GM23248 (cell line): ENCODE data around the gene ABI3. TPM values are rescaled to one million over a fixed set of nuclear protein-coding genes. Genes with fewer than 3 reads are reported as not detected.

ENCODE experiments used
- DNase-seq: peaks from one replicate; pipeline ENCODE4 v3.0.0-alpha.2; 2015
- H2AFZ ChIP-seq: fragments of 200-600 bp; sonication (generic); 2 replicates; pipeline ENCODE4 v1.6.1; 2016; ENCODE audit warnings: antibody characterized with exemption
- H3F3A ChIP-seq: fragments of 200-600 bp; sonication (generic); 2 replicates; pipeline ENCODE4 v1.6.1; 2016; ENCODE audit warnings: mild to moderate bottlenecking, antibody characterized with exemption, mixed run types; ENCODE audit not compliant: insufficient read depth
- H3K27ac ChIP-seq: fragments of 200-600 bp; sonication (generic); 2 replicates; pipeline ENCODE4 v1.5.1; 2016; ENCODE audit warnings: mild to moderate bottlenecking
- H3K27me3 ChIP-seq: fragments of 200-600 bp; sonication (generic); replicated peaks from 2 replicates; pipeline ENCODE4 v1.6.1; 2016; ENCODE audit warnings: mild to moderate bottlenecking; ENCODE audit not compliant: insufficient read depth
- H3K36me3 ChIP-seq: fragments of 200-600 bp; sonication (generic); 2 replicates; pipeline ENCODE4 v1.6.1; 2016; ENCODE audit warnings: low read depth, mild to moderate bottlenecking
- H3K4me1 ChIP-seq: fragments of 200-600 bp; sonication (generic); 2 replicates; pipeline ENCODE4 v1.6.1; 2016; ENCODE audit warnings: mild to moderate bottlenecking; ENCODE audit not compliant: insufficient read depth
- H3K4me2 ChIP-seq: fragments of 200-600 bp; sonication (generic); one replicate; pipeline ENCODE4 v1.6.1; 2016; ENCODE audit warnings: mild to moderate bottlenecking; ENCODE audit not compliant: unreplicated experiment
- H3K4me3 ChIP-seq: fragments of 200-600 bp; sonication (generic); 2 replicates; pipeline ENCODE4 v1.5.1; 2016; ENCODE audit warnings: mild to moderate bottlenecking
- H3K79me2 ChIP-seq: fragments of 200-600 bp; sonication (generic); 2 replicates; pipeline ENCODE4 v1.6.1; 2016; ENCODE audit warnings: mild to moderate bottlenecking; ENCODE audit not compliant: insufficient read depth
- H3K9ac ChIP-seq: fragments of 200-600 bp; sonication (generic); 2 replicates; pipeline ENCODE4 v1.6.1; 2016; ENCODE audit warnings: mild to moderate bottlenecking
- H3K9me2 ChIP-seq: fragments of 200-600 bp; sonication (generic); 2 replicates; pipeline ENCODE4 v1.6.1; 2016; ENCODE audit warnings: mixed run types, mild to moderate bottlenecking, moderate library complexity; ENCODE audit not compliant: insufficient read depth
- H3K9me3 ChIP-seq: fragments of 200-600 bp; sonication (generic); one replicate; pipeline ENCODE4 v1.6.1; 2017; ENCODE audit warnings: low read depth
- H4K20me1 ChIP-seq: fragments of 200-600 bp; sonication (generic); 2 replicates; pipeline ENCODE4 v1.6.0; 2016; ENCODE audit not compliant: insufficient read depth
- EZH2 ChIP-seq: fragments of 200-600 bp; sonication (generic); IDR thresholded peaks from 2 replicates; pipeline ENCODE4 v1.6.1; 2018; ENCODE audit warnings: antibody characterized with exemption, mild to moderate bottlenecking; ENCODE audit not compliant: insufficient read depth, poor library complexity, severe bottlenecking
- EZH2phosphoT487 ChIP-seq: fragments of 200-600 bp; sonication (generic); IDR thresholded peaks from 2 replicates; pipeline ENCODE4 v1.6.1; 2018; ENCODE audit warnings: antibody characterized with exemption, moderate library complexity, mild to moderate bottlenecking, low read depth; ENCODE audit not compliant: insufficient read depth
- WGBS, 2 experiments: methylation state at CpG; one replicate each; pipeline ENCODE4 v1.1.6; 2015 to 2017; ENCODE audit warnings: low lambda C conversion rate in 2 of 2, low coverage in 1 of 2; ENCODE audit errors: missing lambda C conversion rate in 2 of 2; 5-methylcytosine and 5-hydroxymethylcytosine counted together
- in situ Hi-C: fragments of 300-500 bp; cut with MboI; formaldehyde crosslinking; loops from 2 replicates; pipeline ENCODE4 v1.15.0; 2020
- polyA plus RNA-seq: library from polyadenylated mRNA; unstranded; fragments of >200 nt; fragmentation: Nextera tagmentation; extraction: Ambion mirVana; gene quantifications from 2 replicates; pipeline ENCODE4 v1.2.1, GENCODE V29; 2016
- total RNA-seq: library from RNA; depleted of rRNA; stranded (reverse); fragments of >200 nt; shearing (Covaris generic); gene quantifications from 2 replicates; pipeline ENCODE4 v1.2.3, GENCODE V29; 2014

ABI3 gene
- total and polyA plus RNA-seq, 2 experiments from 2014 or later, result not detected

- Histone ChIP-seq H2AFZ (no peak overlapping the region), H3K4me2 (no peak overlapping the region), H3K36me3 (no peaks in the 10 kb centered on the region), H3K9me2 (no peaks in the 10 kb centered on the region), H3K27me3 (peaks cover 5% of the 10 kb centered on the region; the same call in 1 of the 2 replicates), H3K9me3 (no peaks in the 10 kb centered on the region), H3K27ac (no peak overlapping the region), H3K4me1 (no peaks in the 10 kb centered on the region), H3K9ac (no peak overlapping the region), H4K20me1 (no peaks in the 10 kb centered on the region), H3K79me2 (no peaks in the 10 kb centered on the region), H3K4me3 (no peak overlapping the region), H3F3A (no peaks in the 10 kb centered on the region)
- TF ChIP-seq EZH2phosphoT487, result no peak
- TF ChIP-seq EZH2, result no peak
- in situ Hi-C loops, result no loop called here
- WGBS, 2 experiments, result 48 to 55% methylated on average over 8 to 9 of the region's 9 CpGs
- DNase-seq, result no peak
Observed at GRCh38 chr17:49241692-49242397, 31.3 kb downstream of the ABI3 start.

- H3K27ac ChIP-seq, result no peak overlapping the region
- WGBS, 2 experiments, result 71% methylated on average over 4 to 5 of the region's 5 CpGs
- H3K79me2 ChIP-seq, result no peaks in the 10 kb centered on the region
- H3F3A ChIP-seq, result no peaks in the 10 kb centered on the region
- no peaks in the 10 kb centered on the region for H3K36me3 ChIP-seq
- no peaks in the 10 kb centered on the region for H3K9me2 ChIP-seq
- H3K9ac ChIP-seq, result no peak overlapping the region
- H2AFZ ChIP-seq, result no peak overlapping the region
- no peaks in the 10 kb centered on the region for H3K9me3 ChIP-seq
- H4K20me1 ChIP-seq, result no peaks in the 10 kb centered on the region
- in situ Hi-C loops, result no loop called here
- H3K4me1 ChIP-seq, result no peaks in the 10 kb centered on the region
- H3K4me2 ChIP-seq, result no peak overlapping the region
- H3K27me3 ChIP-seq, result peaks cover 5% of the 10 kb centered on the region
- no peak overlapping the region for H3K4me3 ChIP-seq
- no peak for DNase-seq
- TF ChIP-seq EZH2phosphoT487 (no peak), EZH2 (no peak)
Observed at GRCh38 chr17:49242813-49243212, 32.3 kb downstream of the ABI3 start.

GRCh38 chr17:49244839-49245238, 34.3 kb downstream of the ABI3 start:
- H3K79me2 ChIP-seq, result no peaks in the 10 kb centered on the region
- no peak overlapping the region for H2AFZ ChIP-seq
- H4K20me1 ChIP-seq, result no peaks in the 10 kb centered on the region
- H3F3A ChIP-seq, result no peaks in the 10 kb centered on the region
- H3K4me1 ChIP-seq, result no peaks in the 10 kb centered on the region
- H3K9ac ChIP-seq, result no peak overlapping the region
- no peak overlapping the region for H3K4me3 ChIP-seq
- H3K9me2 ChIP-seq, result no peaks in the 10 kb centered on the region
- H3K4me2 ChIP-seq, result no peak overlapping the region
- no peaks in the 10 kb centered on the region; the same call in 1 of the 2 replicates for H3K27me3 ChIP-seq
- H3K36me3 ChIP-seq, result no peaks in the 10 kb centered on the region
- in situ Hi-C loops, result no loop called here
- DNase-seq, result no peak
- H3K27ac ChIP-seq, result no peak overlapping the region
- TF ChIP-seq EZH2phosphoT487 (no peak), EZH2 (no peak)
- H3K9me3 ChIP-seq, result no peaks in the 10 kb centered on the region
- WGBS, 2 experiments, result 65 to 79% methylated on average over 4 of the region's 4 CpGs

GRCh38 chr17:49247944-49248343, 37.4 kb downstream of the ABI3 start:
- H3K4me2 ChIP-seq, result no peak overlapping the region
- no peaks in the 10 kb centered on the region for H3K4me1 ChIP-seq
- no peaks in the 10 kb centered on the region for H3K9me2 ChIP-seq
- H3F3A ChIP-seq, result no peaks in the 10 kb centered on the region
- no peaks in the 10 kb centered on the region for H3K79me2 ChIP-seq
- no peak overlapping the region for H2AFZ ChIP-seq
- no peak overlapping the region for H3K27ac ChIP-seq
- no peak overlapping the region for H3K9ac ChIP-seq
- DNase-seq, result no peak
- TF ChIP-seq EZH2phosphoT487 (no peak), EZH2 (no peak)
- no peak overlapping the region for H3K4me3 ChIP-seq
- H4K20me1 ChIP-seq, result no peaks in the 10 kb centered on the region
- H3K9me3 ChIP-seq, result no peaks in the 10 kb centered on the region
- no peaks in the 10 kb centered on the region; the same call in 1 of the 2 replicates for H3K27me3 ChIP-seq
- 81% methylated on average over 7 of the region's 7 CpGs for WGBS, 2 experiments
- no peaks in the 10 kb centered on the region for H3K36me3 ChIP-seq
- in situ Hi-C loops, result no loop called here
